Esophagus squamous epithelium (tissue), 4 donors: ENCODE measurements around the gene SLC23A3.

Experiments
- POLR2A ChIP-seq, 4 donors: fragments of 450-650 bp; IDR thresholded peaks; one replicate each; pipeline ENCODE4 v1.6.1; 2017; ENCODE audit warnings: antibody characterized with exemption in 4 of 4, mild to moderate bottlenecking in 4 of 4, moderate library complexity in 3 of 4
- TF ChIP-seq, protein P1 (sequence below), 6 experiments: fragments of 450-650 bp in 4 of 6; fragments of 200-600 bp in 2 of 6; sonication (generic) in 2 of 6; IDR thresholded peaks; one replicate each; pipeline ENCODE4 v1.5.1; 2016 to 2019; ENCODE audit warnings: antibody characterized with exemption in 6 of 6, mild to moderate bottlenecking in 4 of 6, moderate library complexity in 4 of 6

DNA sequence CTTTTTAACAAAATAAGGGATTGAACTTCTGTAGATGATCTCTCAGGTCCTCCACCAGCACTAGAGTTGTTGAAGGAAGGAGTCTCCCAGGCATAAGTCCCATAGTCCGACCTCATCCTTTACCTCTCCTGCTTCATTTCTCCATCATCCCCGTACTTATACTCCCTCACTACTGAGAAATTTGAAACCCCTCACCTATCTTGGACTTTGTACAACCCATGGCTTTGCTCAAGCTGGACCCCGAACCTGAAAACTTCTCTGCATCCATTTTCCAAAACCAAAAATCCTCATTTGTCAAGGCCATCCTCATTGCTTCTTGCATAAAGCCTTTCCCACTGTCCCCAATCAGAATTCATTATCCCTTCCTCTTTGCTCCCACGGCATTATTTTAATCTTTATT is 8.7 kb downstream of the SLC23A3 start:
- TF ChIP-seq, protein P1, sequence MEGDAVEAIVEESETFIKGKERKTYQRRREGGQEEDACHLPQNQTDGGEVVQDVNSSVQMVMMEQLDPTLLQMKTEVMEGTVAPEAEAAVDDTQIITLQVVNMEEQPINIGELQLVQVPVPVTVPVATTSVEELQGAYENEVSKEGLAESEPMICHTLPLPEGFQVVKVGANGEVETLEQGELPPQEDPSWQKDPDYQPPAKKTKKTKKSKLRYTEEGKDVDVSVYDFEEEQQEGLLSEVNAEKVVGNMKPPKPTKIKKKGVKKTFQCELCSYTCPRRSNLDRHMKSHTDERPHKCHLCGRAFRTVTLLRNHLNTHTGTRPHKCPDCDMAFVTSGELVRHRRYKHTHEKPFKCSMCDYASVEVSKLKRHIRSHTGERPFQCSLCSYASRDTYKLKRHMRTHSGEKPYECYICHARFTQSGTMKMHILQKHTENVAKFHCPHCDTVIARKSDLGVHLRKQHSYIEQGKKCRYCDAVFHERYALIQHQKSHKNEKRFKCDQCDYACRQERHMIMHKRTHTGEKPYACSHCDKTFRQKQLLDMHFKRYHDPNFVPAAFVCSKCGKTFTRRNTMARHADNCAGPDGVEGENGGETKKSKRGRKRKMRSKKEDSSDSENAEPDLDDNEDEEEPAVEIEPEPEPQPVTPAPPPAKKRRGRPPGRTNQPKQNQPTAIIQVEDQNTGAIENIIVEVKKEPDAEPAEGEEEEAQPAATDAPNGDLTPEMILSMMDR (IDR thresholded peaks at IDR 0.05), result no peak
- TF ChIP-seq POLR2A (IDR thresholded peaks at IDR 0.05), result no peak
